Measurements from ENCODE around the gene PLEKHG3.

The PLEKHG3 gene

DNA sequence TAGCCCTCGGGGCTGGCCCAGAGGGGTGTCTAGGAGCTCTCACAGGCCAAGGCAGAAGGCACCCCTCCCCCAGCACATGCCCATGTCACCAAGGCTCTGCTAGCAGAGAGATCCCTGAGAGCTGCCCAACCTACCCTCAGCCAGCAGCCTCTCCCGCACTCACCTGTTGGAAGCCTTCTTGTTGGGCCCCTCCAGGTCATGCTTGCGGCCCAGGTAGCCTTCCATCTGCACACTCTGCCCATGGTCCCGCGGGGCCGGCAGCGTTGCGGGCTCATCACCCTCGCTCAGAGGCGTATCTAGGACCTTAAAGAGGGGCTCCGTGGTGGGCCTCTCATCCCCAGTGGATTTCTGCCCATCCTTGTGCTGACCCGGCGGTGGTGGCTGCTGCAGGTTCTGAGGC, 49.1 kb downstream of the PLEKHG3 start:
- H3K27me3 Mint-ChIP-seq: peaks cover 49% of the 10 kb centered on the region
- no peak for ATAC-seq
- no peaks in the 10 kb centered on the region for H3K4me1 Mint-ChIP-seq
- no peaks in the 10 kb centered on the region for H3K9me3 Mint-ChIP-seq
- no peaks in the 10 kb centered on the region for H3K36me3 Mint-ChIP-seq
- H3K4me3 Mint-ChIP-seq: no peak overlapping the region
- H3K27ac Mint-ChIP-seq: no peak overlapping the region

DNA sequence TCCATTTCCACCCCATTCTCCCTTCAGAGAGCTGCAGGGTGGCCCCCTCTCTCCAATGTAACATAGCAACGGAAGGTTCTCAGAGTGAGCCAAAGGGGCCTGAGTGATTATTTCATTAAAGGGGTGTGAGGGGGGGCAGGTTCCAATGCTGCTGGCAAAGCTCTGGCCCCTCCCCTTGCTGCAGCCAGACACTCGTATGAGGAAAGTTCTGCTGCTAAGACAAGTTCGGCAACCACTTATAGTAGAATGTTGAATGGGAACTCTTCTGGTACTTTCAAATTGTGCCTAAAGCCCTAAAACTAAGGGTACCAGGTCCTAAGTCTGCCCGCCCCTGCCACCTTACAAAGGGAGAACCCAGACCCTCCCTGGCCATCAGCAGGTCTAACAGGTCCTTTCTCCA, 49.8 kb downstream of the PLEKHG3 start:
- Mint-ChIP-seq H3K27me3 (peaks cover 54% of the 10 kb centered on the region), H3K4me3 (no peak overlapping the region), H3K9me3 (no peaks in the 10 kb centered on the region), H3K27ac (no peak overlapping the region), H3K4me1 (no peaks in the 10 kb centered on the region), H3K36me3 (no peaks in the 10 kb centered on the region)
- no peak for ATAC-seq

DNA sequence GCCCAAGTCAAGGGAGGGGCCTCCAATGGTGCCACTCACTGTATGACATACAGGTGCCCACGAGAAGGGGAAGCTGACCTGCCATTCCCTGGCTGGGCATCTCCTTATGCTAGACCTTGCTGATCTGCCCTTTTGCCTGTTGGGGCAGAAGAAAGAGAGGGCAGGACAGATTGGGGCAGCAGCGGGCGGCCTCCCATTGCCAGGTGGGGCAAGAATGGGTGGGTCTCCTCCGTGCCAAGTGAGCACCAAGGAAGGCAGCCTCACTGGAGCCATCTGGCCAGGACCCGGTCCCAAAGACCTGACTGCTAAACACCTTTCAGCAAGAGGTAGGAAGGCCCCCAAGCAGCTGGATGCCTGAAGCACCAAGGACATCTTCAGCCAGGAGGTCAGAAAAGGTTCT, 50.5 kb downstream of the PLEKHG3 start:
- H3K4me1 Mint-ChIP-seq: no peaks in the 10 kb centered on the region
- no peak overlapping the region for H3K27ac Mint-ChIP-seq
- no peak overlapping the region for H3K4me3 Mint-ChIP-seq

DNA sequence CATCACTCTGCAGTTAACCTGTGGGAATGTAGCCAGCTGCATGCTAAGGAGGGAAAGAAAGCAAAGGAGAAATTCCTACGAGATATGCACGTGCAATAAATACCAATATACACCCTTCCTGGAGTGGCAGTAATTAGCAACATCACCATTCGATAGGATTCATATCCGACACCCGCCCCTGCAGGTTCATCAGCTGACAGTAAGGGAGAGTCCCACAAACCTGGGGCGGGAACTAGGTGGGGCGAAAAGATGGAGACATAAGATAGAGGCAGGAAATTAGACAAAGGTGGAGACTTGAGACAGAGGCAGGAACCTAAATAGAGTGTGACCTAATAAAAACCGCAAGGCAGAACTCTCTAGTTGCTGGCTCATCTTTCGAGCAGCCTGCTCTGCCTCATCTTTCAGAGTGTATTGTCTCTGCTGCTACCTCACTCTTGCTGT, 51.6 kb downstream of the PLEKHG3 start:
- H3K27me3 Mint-ChIP-seq: peaks cover 72% of the 10 kb centered on the region
- H3K9me3 Mint-ChIP-seq: no peaks in the 10 kb centered on the region
- ATAC-seq: no peak
- no peaks in the 10 kb centered on the region for H3K4me1 Mint-ChIP-seq
- no peak overlapping the region for H3K27ac Mint-ChIP-seq
- H3K4me3 Mint-ChIP-seq: no peak overlapping the region
- no peaks in the 10 kb centered on the region for H3K36me3 Mint-ChIP-seq

More for the DNA sequence above, 50.5 kb downstream of the PLEKHG3 start:
- Mint-ChIP-seq H3K36me3 (no peaks in the 10 kb centered on the region), H3K9me3 (no peaks in the 10 kb centered on the region), H3K27me3 (peaks cover 61% of the 10 kb centered on the region)
- no peak for ATAC-seq

DNA sequence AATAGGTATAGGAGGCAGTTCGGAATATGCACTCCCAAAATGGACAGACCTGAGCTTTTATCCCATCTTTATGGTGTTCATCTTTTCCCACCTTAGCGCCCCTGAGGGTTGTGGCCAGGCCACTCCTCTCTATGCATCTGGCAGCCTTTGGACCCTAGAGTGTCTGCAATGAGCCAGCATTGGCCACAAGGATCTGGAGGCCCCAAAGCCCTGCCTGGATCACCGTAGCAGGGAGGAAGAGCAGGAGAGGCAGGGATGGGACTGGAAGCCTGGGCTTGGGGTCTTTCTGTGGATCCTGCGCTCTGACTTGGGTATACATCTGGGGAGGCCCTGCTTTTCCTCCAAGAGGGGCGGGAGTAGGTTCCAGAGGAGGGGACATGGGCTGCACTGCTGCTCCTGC, 52.5 kb downstream of the PLEKHG3 start:
- Mint-ChIP-seq H3K4me1 (no peaks in the 10 kb centered on the region), H3K27ac (no peak overlapping the region), H3K4me3 (no peak overlapping the region), H3K36me3 (no peaks in the 10 kb centered on the region), H3K27me3 (peaks cover 82% of the 10 kb centered on the region), H3K9me3 (no peaks in the 10 kb centered on the region)
- no peak for ATAC-seq

DNA sequence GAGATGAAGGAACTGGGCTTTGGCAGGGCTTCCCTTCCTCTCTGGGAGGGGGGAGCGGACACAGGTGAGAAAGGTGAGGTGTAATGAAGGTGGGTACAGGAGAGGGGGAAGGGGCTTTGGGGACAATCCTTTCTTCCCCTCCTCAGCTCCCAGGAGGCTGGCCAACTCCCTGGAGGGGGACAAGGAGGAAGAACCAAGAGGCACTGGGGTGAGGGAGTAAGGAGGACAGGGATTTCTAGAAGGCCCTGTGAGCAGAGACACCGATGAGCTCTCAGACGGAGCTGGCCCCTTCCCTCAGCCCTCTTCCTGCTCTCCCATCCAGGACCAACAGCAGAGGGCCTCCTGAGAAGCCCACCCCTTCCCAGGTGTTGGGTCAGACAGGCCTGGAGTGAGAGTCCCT, 53.4 kb downstream of the PLEKHG3 start:
- H3K4me1 Mint-ChIP-seq: peaks cover 9% of the 10 kb centered on the region
- no peak for ATAC-seq
- no peaks in the 10 kb centered on the region for H3K36me3 Mint-ChIP-seq
- H3K4me3 Mint-ChIP-seq: no peak overlapping the region
- H3K27me3 Mint-ChIP-seq: peaks cover 86% of the 10 kb centered on the region
- H3K27ac Mint-ChIP-seq: no peak overlapping the region
- H3K9me3 Mint-ChIP-seq: no peaks in the 10 kb centered on the region

DNA sequence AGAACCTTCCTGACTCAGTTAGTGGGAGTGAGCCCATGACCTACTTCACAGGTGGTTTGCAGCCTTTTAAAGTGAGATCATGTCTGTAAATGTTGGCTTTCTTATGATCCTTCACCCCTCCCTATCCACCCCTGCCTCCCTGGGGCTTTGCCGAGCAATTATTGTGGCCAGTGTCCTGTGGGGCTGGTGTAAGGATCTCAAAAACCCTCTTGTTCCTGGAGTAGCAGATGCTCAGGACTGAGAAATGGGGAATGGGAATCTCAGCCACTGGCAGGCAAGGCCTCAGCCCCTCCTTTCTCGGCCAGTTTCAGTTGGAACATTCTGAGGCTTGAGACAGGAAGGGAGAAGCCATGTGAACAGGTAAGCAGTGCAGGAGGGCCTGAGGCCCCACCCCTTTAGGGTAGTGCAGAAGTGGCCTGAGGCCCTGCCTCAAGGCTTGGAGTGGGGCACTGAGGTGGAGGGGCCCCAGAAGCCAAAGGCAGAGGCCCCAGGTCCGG, 53.8 kb downstream of the PLEKHG3 start:
- ATAC-seq: no peak
- H3K4me3 Mint-ChIP-seq: no peak overlapping the region
- no peaks in the 10 kb centered on the region for H3K9me3 Mint-ChIP-seq
- H3K27ac Mint-ChIP-seq: no peak overlapping the region
- peaks cover 86% of the 10 kb centered on the region for H3K27me3 Mint-ChIP-seq
- peaks cover 11% of the 10 kb centered on the region for H3K4me1 Mint-ChIP-seq
- no peaks in the 10 kb centered on the region for H3K36me3 Mint-ChIP-seq

DNA sequence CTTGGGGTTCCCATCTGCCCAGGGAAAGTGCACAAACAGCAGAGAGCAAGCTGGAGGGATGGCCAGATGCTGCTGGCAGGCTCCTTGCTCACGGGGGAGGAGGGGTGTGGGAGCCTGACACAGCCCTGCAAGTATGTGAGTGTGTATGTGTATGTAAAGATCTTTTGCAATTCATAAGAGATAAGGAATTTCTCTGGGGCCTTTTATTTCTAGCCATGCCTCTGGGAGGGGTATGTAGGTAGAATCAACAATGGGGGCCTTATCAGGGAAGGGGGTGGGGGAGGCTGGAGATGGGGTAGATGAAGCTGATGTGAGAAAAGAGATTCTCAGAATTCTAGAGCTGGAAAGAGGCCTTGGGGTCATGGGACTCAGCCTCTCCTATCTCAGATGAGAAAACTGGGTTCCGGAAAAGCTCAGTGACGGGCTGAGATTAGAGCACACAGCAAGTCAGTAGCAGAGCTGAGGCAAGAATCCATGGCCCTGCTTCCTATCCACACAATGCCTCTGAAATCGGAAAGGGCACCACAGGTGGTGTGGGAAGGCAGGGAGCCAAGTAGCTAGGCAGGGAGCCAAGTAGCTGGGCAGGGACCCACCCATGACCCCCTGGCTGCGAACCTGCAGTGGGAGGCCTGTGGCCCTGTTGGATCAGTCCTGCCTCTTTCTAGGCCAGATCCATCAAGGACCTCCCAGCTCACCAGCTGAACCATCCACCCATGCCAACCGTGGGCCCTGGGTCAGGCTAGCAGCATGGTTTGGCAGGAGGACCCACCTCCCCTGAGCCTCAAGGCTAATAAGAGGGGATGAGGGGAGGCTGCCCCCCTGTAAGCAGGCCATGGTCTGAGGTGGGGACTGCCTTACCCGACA, 54.7 kb downstream of the PLEKHG3 start:
- Mint-ChIP-seq H3K27me3 (peaks cover 80% of the 10 kb centered on the region), H3K9me3 (no peaks in the 10 kb centered on the region), H3K4me1 (peaks cover 19% of the 10 kb centered on the region), H3K36me3 (no peaks in the 10 kb centered on the region), H3K4me3 (no peak overlapping the region), H3K27ac (no peak overlapping the region)
- ATAC-seq: no peak

DNA sequence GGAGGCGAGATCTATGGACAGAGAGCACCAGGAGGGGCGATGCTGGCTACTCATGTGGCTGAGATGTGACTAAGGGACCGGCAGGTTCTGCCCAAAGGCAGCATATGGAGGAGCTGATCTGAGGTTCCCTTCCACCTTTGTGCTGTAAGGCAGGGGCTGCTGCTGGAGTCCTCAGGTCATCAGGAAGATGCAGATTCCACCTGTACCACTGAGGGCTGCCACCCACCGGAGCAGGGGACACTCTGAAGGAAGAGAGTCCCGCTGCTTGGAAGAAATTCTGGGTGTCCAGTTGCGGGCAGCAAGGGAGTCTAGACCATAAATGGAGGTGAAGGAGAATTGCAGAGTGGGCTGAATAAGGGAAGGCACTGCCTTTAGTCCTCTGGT, 55.3 kb downstream of the PLEKHG3 start:
- Mint-ChIP-seq H3K27me3 (peaks cover 74% of the 10 kb centered on the region), H3K27ac (no peak overlapping the region), H3K4me1 (peaks cover 24% of the 10 kb centered on the region), H3K9me3 (no peaks in the 10 kb centered on the region), H3K36me3 (no peaks in the 10 kb centered on the region), H3K4me3 (no peak overlapping the region)
- no peak for ATAC-seq

DNA sequence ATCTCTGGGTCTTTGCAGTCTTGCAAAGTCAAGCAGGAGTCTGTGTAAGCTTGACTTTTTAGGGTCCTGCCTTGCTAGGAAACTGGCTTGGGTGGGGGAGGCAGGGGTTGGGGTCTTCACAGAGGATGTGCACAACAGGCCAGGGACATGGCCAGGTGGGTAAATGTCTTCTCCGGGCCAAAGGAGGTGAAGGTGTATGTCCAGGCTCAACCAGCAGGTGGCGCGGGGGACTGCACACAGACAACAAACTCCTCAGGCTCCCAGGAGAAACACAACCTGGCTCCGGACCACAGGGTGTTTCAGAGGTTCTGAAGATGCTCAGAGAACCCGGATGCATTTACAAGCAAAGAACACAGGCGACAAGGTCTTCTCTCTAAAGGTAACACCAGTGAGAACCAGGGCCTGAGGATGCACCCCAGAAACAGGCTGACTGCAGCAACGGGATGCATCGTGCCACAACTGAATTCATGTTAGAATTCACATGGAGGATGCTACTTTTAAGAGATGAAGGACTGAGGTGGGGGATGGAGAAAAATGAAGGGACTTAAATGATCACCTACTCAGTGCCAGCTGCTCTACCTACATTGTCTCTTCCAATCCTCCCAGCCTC, 56.0 kb downstream of the PLEKHG3 start:
- ATAC-seq: no peak

DNA sequence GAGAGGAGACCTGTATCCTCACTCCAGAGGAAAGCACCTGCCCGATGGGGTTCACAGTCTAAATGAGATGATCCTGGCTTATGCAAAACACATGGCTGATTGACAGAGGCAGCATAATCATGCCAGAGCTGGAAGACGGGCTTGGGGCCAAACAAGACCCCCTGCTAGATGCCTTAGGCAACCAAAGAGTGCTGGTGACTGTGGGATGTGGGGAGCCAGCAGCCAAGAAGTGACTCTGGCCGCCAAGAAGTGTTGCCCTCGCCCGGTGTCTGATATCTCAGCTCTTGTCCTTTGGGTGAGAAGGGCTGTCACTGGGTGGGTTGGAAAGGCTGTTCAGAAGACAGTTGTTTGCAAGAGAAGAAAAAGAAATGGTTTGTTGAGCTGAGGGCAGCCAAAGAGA, 56.7 kb downstream of the PLEKHG3 start:
- peaks cover 28% of the 10 kb centered on the region for H3K4me1 Mint-ChIP-seq

More for the DNA sequence above, 56.0 kb downstream of the PLEKHG3 start:
- Mint-ChIP-seq H3K4me1 (peaks cover 28% of the 10 kb centered on the region), H3K27me3 (peaks cover 69% of the 10 kb centered on the region), H3K36me3 (no peaks in the 10 kb centered on the region), H3K4me3 (no peak overlapping the region), H3K9me3 (no peaks in the 10 kb centered on the region), H3K27ac (no peak overlapping the region)

DNA sequence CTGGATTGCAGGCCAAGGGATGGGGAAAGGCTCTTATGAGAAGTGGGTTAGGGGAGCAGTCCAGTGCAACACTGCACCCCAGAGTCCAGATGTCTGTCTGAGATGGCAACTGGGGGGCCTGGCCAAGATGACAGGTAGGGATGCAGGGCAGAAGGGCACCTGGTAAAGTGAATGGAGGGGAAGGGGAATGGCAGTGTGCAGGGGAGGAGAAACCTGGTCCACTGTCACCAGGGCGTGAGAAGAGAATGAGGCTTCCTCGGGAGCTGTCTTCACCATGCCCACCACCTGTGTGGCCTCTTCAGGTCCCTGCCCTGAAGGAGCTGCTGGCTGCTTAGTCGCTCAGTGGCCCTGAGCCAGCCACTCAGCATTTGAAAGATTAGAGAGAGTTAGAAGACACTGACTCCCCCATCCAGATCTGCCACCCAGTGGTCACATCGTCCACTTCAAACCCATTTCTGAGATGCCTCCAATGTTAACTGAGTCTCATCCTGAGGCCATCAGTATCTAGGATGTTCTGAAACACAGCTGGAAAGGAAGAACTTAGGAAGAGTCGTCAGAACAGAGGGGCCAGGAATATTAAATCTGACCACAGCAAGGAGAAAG, 57.3 kb downstream of the PLEKHG3 start:
- H3K4me1 Mint-ChIP-seq: peaks cover 28% of the 10 kb centered on the region
- no peaks in the 10 kb centered on the region for H3K9me3 Mint-ChIP-seq
- ATAC-seq: no peak
- no peak overlapping the region for H3K27ac Mint-ChIP-seq
- H3K4me3 Mint-ChIP-seq: no peak overlapping the region
- H3K36me3 Mint-ChIP-seq: no peaks in the 10 kb centered on the region
- peaks cover 63% of the 10 kb centered on the region for H3K27me3 Mint-ChIP-seq

More for the DNA sequence above, 56.7 kb downstream of the PLEKHG3 start:
- Mint-ChIP-seq H3K27me3 (peaks cover 69% of the 10 kb centered on the region), H3K36me3 (no peaks in the 10 kb centered on the region), H3K27ac (no peak overlapping the region), H3K4me3 (no peak overlapping the region), H3K9me3 (no peaks in the 10 kb centered on the region)
- ATAC-seq: no peak

DNA sequence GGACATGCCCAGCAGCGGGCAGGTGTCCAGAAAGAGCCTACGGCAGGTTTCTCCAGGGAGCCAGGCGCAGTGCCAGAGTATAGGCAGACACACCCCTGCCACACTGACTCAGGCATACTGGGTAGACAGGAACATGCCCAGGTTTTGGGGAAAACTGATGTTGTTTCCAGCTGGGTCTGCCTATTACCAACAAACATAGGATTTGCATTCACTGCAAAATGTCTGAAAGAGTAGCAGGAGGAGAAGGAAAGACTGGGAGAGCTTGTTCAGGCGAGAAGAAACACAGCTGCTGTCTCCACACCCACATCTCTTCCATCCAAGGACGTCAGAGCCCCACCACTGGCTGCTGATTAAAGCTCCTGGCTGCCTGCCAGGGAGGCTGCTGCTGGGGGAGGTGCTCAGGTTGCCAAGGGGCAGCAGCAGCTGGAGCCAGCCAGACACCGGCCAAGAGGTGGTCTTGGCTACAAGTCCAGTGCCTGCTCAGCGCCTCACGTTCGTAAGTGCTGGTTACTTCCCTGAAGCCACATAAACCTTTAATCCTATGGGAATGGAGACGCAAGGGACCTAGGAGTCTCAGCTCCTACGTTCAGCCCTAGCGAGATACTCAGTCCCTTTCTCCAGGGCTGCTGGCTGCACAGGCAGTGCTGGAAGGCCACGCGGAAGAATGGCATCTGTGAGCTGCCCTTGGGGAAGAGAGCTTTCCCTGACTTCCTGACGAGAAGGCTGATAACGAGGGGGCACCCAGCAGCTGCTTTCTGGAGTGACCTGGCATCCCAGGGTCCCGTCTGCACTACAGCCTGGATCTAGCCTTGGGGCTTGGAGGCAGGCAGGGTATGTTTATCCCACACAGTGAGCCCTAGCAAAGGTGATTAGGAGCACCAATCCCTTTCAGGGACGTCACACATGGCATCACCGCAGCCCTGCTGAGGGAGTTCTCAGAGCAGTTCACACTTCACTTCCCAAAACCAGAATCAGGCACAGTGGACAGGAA, 58.1 kb downstream of the PLEKHG3 start:
- no peak overlapping the region for H3K4me3 Mint-ChIP-seq
- H3K36me3 Mint-ChIP-seq: no peaks in the 10 kb centered on the region
- no peak for ATAC-seq
- peaks cover 55% of the 10 kb centered on the region for H3K27me3 Mint-ChIP-seq
- H3K27ac Mint-ChIP-seq: no peak overlapping the region
- H3K4me1 Mint-ChIP-seq: peaks cover 28% of the 10 kb centered on the region
- H3K9me3 Mint-ChIP-seq: no peaks in the 10 kb centered on the region

DNA sequence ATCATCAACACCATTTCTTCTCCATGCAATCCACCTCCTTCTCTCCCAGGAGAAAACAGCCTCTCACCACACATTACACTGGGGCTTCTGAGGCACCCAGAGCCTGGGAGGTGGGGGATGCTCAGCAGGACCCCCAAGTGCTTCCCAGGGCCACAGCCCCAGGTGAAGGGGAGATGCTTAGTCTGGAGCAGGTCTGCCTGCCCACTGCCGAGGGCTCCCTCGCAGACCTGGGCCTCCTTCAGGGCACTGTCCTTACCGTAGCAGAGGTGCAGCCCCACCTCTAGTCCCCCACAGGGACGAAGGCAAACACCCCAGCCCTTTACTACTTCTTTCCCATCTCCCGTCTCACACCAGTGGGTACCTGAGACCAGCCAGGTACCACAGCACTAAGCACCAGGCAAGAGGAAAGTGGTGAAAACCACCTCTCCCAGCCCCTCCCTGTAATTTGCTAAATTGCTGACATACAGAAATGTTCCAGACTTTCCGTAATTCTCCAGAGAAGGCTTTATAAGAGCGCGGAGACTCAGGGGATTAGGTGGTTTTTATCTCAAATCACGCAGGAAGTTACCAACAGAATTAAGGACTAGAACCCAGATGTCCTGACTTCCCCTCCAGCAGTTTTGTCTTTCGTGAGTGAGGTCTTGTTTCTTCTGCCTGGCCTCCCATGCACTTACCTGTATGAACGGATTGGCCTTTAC, 59.0 kb downstream of the PLEKHG3 start:
- no peaks in the 10 kb centered on the region for H3K36me3 Mint-ChIP-seq
- no peak overlapping the region for H3K27ac Mint-ChIP-seq
- no peak overlapping the region for H3K4me3 Mint-ChIP-seq
- no peaks in the 10 kb centered on the region for H3K9me3 Mint-ChIP-seq
- H3K27me3 Mint-ChIP-seq: peaks cover 48% of the 10 kb centered on the region
- peaks cover 28% of the 10 kb centered on the region for H3K4me1 Mint-ChIP-seq
- ATAC-seq: no peak

Data from stimulated activated memory B cell treated with anti-CD40 and anti-IgM and Interleukin-4, amounts not matched to agents 10 μg/mL and 1 μg/mL and 100 μg/mL, for 72 hours (primary cell).